OCI-LY1 (cell line): ENCODE data around the gene RAPGEFL1.

Experiments
- EZH2 ChIP-seq: fragments of 200-600 bp; sonication (generic), shearing (Covaris generic); IDR thresholded peaks from 2 replicates; pipeline ENCODE4 v1.8.0; 2017; ENCODE audit warnings: borderline replicate concordance, mixed run types, mild to moderate bottlenecking, antibody characterized with exemption, low read length, moderate library complexity, mixed read lengths
- TF ChIP-seq, protein P1 (sequence below): fragments of 200-600 bp; sonication (generic), shearing (Covaris generic); IDR thresholded peaks from 2 replicates; pipeline ENCODE4 v1.5.1; 2017; ENCODE audit warnings: mild to moderate bottlenecking, antibody characterized with exemption, low read length, moderate library complexity, mixed read lengths

DNA sequence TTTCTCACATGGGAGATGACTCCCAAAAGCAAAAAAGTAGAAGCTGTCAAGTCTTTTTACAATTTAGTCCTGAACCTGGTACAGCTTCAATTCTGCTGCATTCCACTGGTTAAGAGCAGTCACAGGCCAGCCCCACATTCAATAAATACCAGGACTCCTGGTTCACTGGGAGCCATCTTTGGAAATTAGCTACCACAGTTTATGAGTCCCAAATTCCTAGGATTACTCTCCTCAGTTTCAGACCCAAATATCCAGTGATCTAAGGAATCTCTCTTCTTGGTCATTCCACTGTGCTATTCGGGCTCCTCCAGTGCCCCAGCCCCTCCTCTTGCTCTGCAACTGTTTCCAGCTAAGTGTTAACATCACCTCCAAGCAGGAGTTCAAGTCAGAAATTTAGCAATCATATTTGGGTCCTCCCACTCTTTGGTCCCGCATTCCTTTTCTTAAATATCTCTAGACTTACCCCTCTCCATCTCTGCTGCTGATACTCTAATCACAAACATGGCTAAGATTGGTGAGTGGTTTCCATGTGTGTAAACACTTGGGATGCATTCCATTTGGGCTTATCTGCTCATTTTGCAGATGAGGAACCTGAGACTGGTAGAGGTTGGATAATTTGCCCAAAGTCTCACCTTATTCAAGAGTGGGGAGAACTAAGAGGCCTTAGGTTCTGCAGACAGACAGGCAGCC lies 32.3 kb downstream of the RAPGEFL1 start:
- TF ChIP-seq, protein P1, sequence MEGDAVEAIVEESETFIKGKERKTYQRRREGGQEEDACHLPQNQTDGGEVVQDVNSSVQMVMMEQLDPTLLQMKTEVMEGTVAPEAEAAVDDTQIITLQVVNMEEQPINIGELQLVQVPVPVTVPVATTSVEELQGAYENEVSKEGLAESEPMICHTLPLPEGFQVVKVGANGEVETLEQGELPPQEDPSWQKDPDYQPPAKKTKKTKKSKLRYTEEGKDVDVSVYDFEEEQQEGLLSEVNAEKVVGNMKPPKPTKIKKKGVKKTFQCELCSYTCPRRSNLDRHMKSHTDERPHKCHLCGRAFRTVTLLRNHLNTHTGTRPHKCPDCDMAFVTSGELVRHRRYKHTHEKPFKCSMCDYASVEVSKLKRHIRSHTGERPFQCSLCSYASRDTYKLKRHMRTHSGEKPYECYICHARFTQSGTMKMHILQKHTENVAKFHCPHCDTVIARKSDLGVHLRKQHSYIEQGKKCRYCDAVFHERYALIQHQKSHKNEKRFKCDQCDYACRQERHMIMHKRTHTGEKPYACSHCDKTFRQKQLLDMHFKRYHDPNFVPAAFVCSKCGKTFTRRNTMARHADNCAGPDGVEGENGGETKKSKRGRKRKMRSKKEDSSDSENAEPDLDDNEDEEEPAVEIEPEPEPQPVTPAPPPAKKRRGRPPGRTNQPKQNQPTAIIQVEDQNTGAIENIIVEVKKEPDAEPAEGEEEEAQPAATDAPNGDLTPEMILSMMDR: no peak
- TF ChIP-seq EZH2: no peak
